HG03439 (cell line): ENCODE measurements around the gene GPR183.

Source experiments
- ATAC-seq: cut with Tn5 transposase; IDR thresholded peaks from one replicate; pipeline ENCODE4 v1.9.1; 2021; ENCODE audit warnings: mild to moderate bottlenecking, moderate library complexity; ENCODE audit not compliant: unreplicated experiment

Gene GPR183

DNA sequence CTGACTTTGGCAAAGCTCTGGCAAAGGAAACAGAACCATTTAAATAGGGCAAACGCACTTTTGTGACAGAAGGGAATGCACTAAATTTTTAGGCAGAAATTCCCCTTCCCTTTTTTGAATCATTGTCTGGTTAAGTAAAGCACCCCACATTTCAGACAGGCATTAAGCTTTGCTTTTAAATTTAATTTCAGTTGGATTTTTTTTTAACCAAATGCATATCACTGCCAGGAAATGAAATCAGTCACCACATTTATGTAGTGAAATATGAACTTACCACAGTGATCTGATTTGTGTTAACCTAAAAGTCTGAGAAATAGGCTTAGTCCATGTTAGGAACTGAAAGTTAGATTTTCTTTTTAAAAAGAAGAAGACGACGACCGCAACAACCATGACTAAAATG, 10.8 kb downstream of the GPR183 start:
- peak; percentile 47 for ATAC-seq

DNA sequence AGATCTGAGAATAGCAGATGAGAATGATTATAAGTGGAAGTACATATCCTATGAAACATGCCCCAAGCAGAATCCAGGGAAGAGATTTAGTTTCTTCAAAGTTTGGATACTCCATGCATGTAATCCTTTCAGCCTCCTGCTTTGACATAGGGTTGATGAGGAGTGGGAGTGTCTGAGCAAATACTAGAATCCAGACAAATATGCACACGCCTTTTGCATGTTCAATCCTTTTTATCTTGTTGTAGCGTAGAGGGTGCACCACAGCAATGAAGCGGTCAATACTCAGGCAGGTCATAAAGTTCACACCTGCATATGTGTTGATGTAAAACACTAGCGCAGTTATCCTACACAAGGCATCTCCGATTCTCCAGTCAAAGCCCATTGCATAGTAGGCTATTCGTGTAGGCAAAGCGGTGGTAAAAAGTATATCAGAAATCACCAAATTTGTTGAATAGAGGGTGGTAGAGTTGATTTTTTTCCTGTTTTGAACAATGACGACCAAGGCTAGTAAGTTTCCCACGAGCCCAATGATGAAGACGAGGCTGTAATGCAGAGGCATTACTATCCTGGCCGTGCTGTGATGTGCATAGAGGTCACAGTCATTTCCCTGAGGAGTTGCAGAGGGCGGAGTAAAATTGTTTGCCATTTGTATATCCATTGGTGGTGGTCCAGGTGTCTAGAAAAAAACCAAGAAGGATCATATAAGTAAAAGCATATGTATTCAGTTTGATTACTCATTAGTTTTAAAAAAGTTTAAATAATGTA, 11.5 kb downstream of the GPR183 start:
- no peak for ATAC-seq

DNA sequence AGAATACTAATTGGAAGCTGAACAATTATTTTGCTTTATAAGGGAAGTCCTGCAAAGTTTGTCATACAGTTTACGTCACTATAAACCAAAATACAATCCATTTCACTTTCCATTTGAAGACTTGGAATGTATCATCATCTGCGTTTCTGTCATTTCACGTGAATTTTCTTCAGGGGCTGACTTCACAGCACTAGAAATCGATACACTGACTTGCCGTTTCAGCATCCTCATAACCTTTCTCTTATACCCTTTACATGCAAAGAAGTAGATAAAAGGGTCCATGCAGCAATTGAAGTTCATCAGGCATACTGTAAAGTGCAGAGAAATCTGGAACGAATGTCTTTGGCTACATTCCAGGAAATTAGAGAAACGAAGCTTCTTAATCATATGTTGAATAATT, 12.2 kb downstream of the GPR183 start:
- ATAC-seq: no peak

DNA sequence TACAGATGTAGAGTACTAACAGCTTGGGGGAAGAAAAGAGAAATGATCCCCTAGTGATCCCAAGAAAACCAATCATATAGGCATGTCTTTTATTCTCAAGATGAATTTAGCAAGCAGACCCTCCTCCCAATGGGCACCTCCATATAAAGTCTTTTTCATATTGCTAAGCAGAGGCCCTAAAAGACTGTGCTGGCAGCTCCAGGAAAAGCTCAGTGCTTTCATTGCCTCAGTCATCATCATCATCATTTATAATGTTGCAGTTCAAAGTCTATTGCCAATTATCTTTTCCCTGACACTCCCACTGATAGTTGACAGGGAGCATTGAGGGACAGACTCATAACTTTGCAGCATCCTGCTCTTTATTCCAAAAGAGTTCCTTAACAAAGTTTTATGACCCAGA, 13.0 kb downstream of the GPR183 start:
- ATAC-seq: no peak

DNA sequence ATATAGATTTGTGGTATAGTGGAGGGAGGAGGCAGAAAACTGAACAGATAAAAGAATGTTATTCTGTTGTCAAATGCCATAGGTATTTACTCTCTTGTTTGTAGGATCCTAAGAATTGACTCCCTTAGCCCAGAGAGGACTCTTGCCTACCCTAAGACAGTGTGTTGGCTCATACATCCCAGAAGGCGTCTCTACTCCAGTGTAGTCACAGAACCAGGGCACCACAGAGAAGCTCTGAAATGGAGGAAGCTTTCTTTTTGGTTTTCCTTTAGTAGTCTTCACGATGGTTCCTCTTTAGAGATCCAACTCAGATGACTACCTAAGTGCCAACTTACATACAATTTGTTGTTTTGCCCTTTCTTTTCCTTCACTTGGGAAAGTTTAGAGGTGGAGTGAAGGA, 14.0 kb downstream of the GPR183 start:
- ATAC-seq: no peak

DNA sequence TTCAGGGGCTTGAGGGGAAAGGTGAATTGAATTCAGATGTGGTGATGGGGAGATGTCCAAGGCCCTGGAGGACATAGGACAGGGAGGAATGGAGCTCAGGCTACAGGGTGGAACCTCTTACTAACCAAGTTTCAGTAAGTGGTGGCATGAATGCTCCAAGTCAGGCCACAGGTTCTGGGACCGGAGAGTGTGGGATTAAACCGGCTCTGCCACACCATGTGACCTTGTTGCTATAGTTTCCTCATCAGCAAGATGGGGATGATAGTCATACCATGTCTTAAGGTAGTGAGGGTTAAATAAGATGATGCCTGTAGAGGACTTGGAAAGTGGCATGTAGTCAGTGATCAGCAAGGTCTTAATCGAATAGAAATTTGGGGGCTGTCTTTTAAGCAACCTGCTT, 16.3 kb downstream of the GPR183 start:
- ATAC-seq: no peak

DNA sequence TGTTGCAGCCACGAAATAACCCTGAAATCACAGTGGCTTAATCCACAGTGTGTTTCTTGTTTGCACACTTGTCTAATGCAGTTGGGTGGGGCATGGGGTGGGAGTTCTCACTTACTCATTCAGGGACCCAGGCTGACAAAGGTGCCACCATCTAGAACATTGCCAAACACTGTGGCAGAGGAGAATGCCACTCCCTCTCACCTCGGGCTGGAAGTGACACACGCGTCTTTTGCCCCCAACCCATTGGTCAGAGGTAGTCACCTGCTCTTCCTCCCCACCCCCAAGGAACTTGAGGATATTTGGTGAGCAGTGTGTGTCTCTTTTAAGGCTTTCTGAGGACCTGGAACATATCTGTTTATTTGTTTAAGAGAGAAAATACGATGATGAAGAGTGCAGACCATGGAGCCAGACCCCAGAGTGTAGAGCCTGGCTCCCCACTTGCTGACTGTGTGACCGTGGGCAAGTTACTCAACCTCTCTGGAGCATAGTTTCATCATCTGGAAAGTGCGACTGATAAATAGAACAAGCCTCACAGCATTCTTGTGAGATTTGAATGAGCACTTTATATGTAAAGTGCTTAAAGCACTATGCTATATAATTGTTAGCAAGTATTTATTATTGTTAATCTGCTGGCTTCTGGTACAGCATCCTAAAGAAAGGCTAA, 17.4 kb downstream of the GPR183 start:
- ATAC-seq: no peak

DNA sequence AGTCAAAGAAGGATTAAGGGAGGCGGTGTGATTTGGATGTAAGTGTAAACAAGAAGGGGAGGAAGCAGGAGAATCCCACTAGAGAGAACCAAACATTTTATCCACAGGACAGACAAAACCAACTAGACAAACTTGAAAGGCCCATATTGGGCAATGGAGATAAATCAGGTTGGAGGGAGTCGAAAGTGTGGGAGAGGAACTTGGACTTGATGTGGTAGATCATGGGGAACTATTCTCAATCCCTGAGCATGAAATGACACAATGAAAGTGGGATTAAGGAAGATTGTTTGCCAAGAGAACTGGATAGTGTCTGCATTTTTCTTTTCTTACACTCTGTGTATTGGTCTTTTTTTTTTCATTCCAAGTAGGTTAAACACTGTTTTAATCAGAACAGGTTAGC, 17.9 kb downstream of the GPR183 start:
- no peak for ATAC-seq

DNA sequence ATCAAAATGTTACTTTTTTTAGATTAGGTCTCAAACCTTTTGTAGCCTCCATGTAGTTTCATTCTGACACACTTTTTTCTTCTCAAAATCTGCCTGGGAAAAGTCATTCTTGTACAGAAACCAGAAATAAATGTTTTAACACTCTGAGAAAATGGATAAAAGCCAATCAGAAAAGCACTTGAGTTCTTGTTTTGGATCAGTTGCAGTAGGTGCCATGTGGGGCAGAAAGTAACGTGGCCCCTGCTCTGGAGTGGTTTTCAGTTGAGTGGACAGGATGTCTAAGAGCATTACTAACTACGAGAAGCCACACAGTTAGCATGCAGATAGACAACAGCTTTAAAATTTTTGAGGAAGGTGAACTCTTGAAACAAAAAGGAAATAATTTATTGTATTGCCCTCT, 19.1 kb downstream of the GPR183 start:
- ATAC-seq: peak; percentile 76

DNA sequence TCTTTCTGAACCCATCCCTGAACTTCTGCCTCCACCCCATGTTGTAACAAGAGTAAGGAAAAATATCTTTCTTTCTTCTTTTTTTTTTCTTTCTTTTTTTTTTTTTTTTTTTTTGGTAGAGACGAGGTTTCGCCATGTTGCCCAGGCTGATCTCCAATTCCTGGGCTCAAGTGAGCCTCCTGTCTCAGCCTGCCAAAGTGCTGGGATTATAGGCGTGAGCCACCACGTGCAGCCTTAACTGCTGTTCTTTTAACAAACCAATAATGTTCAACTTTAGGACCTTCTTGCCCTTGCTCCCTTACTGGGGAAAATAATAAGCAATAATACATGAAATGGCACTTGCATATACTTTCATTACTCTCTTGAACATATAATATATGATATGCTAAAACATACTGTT, 19.6 kb downstream of the GPR183 start:
- no peak for ATAC-seq

DNA sequence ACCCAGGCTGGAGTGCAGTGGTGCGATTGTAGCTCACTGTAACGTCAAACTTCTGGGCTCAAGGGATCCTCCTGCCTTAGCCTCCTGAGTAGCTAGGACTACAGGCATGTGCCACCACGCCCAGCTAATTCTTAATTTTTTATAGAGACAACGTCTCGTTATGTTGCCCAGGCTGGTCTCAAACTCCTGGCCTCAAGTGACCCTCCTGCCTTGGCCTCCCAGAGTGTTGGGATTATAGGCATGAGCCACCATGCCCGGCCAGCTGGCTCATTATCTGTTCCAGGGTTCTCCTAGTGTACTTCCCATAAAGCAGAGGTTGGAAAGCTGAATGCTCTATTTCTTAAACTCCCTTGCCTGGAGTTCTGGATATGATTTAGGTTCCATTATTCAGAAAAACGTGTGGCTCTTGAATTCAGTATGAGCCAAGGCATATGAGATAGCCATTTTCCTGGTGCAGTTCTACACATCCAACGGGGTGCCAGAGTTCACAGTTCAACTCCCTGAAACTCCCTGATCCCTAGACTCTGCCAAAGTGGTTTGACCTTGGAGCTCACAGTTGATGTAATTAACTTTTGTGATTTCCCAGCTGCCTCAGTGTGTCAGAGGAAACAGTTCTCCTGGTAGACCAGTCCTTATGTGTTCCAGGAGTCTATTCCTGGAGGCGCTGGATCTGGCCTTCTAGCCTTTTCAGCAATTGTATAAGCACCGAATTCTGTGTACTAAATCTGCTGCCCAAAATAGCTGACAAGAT, 21.6 kb downstream of the GPR183 start:
- ATAC-seq: no peak

DNA sequence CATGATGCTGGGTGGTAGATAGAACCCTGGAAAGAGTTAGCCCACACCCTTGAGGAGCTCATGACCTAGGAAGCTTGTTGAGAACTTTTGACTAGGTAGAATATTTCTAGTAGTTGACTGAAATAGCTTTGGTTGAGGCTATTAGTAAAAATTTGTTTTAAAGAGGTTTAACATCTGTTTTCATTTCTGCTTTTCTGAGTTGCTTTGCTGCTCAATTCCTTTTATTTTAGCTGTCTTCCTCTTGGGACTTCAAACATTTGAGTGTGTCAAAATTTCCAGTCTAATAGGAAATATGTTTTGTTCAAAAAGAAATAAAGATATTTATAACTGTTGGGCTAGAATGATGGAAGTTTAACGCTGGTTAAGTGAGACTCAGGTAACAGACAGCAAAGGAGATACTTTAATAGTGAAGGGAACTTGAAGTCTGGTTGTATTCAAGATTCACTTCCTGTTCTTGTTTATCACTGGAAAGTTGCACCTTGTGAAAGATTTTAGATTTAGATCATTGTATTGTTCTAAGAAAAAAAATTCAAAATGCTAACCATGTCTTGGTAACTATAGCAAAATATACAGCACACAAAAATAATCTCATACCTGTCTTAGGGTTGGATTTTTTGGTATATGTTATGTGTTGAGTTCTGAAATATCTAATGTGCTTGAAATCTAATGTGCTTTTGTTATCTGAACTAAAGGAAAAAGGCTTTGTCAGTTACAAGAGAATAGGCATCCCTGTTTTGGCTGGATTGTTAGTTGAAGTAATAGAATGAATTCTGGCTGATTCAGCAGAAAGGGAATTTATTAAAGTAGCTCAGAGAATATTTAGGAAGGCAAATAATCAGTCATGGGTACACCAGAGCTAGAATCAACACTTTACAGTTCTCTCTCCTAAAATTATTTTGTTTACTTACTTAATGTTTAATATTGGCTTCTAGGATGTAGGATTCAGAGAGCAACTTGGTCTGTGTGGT, 24.7 kb downstream of the GPR183 start:
- peak; percentile 58 for ATAC-seq

DNA sequence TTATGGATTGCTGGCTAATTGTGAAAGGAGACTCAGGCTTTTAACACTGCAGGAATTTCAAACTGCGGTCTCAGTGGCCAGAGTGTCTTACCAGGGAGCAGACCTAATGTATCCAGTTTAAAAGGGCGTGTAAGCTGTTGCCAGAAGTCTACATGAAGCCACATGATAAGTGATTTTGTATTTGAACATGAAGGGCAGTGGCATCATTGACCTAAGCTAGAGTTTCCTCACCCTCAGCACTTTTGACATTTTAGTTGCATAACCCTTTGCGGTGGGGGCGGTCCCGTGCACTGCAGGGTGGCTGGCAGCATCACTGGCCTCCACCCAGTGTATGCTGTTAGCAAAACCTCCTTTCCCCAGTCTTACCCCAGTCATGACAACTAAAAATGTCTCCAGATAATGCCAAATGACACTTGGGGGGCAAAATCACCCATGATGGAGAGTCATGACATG, 25.4 kb downstream of the GPR183 start:
- peak; percentile 72 for ATAC-seq

DNA sequence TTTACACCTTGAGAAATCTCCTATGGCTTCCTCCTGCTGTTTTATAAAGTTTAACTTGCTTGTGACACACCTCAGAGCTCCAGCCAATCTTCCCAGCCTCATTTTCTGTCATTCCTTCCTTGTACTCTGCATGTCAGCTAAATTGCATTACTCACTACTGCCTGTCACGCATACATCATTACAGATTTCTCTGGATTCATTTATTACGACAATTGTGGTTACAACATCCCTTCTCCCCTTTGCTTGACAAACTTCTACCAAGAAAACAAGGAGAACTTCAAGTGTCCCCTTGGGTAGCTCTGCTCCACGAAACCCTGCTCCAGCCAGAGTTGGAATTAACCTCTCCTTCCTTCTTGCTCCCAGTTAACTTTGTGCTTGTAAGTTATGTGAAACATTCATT, 27.0 kb downstream of the GPR183 start:
- no peak for ATAC-seq

DNA sequence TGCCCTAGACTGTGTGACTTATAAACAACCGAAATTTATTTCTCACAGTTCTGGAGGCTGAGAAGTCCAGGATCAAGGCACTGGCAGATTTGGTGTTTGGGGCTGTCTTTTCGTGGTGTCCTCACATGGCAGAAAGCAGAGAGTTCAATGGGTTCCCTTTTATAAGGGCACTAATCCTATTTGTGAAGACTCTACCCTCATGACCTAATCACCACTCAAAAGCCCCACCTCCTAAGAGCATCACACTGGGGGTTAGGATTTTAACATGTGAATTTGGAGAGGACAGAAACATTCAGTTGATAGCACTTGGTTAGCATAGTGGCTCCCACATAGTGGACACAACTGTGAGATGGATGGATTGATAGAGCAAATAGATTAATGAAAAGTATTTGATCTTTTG, 27.6 kb downstream of the GPR183 start:
- no peak for ATAC-seq

DNA sequence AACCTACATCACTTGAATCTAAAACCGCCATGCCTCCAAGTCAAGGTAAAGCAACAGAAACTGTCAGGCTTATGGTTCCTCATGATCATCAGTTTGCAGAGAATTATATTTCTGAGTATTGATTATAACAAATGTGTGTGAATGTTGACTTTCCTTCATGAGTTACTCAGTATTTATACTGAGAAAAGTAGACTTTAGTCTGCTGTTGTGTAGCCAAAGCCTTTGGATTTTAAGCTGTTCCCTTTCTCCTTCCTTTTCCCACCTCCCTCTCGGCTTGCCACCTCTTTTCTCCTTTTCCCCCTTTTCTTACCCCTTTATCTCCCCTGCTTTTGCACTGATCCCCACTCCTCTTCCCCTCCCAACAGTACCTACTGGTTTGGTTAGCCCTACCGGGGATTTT, 28.4 kb downstream of the GPR183 start:
- no peak for ATAC-seq

DNA sequence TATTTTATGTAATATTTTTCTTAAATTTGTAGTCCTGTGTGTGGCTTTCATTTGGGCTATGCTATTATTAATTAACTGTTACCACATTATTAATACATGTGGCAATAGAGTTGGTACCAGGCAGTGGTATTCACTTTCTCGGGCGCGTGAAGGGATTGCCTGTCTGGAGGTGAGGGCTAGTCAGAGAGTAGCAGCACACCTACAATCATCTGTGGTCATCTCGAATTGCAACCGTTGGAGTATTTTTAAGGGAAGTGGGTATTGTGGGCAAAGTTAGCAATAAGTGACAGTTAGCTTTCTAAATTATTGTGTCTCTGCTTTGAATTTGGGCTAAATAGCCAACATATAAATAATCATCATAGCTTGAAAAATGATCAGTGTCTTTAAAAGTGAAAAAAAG, 29.0 kb downstream of the GPR183 start:
- no peak for ATAC-seq

DNA sequence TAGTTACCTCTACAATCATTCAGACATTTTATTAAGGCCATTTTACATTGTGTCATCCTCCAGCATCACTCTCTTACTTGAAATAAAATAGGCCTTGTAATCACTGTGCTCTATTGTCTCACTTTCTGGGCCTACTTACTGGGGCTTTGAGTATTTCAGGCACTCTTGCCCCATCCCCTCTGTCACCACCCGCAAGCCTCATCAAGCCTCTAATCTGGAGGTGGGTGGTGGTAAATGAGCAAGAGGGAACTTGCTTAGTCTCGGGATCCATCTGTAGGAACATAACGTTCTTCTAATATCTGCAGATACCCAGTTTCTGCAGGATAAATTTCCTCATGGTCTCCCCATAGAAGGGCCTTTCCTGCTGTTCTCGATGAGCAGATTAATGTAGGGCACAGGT, 29.6 kb downstream of the GPR183 start:
- no peak for ATAC-seq

DNA sequence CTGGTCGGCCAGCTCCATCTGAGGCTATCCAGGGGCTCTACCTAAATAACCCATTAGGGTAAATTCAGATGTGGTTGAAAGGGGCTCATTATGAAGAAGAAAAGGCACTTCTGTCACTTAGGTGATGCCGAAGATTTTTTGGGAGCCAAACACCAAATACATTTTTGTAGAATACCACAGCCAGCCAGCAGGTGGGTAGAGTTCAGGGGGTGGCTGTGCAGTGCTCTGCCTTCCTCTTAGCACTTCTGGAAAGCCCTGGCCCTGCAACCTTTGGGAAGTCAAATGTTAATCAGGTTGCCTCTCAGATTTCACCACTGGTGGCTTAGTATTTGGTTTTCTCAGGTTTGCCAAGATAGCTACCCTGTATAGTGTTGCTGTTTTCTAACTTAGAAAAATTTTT, 30.5 kb downstream of the GPR183 start:
- ATAC-seq: no peak

DNA sequence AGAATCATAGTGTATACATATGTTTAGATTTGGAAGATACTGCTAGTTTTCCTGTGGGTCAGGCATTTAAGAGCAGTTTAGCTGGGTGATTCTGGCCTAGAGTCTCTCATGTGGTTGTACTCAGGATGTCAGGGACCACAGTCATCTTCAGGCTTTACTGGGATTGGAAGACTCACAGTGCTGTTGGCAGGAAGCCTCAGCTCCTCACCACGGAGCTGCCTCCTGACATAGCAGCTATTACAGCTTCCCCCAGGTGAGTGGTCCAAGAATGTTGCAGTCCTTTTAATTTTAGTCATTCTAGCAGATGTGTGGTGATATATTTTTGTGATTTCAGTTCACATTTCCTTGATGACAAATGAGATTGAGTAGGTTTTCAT, 32.1 kb downstream of the GPR183 start:
- ATAC-seq: no peak

DNA sequence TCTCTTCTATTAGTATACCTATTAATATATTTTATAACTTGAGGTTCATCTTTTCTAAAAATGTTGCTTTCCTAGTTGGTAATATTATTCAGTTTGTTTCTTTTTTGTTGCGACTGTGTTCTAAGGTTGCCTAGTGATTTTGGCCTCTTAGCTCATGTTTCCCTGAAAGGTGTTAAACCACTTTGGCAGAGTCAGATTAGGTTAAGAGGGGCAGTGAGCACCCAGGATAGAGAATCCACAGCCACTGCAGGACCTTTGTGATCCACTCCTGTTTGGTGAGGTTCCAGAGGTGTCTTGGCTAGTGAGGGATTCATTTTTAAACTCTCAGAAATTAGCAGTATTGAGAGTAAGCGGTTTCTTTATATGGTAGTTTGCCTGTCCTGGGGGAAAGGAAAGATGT, 34.1 kb downstream of the GPR183 start:
- no peak for ATAC-seq
